HG03196 (cell line): ENCODE measurements around the gene PRPF4.
"Not testable (repeated sequence)": the region's sequence is repeated elsewhere in the genome, so short reads cannot be mapped to it uniquely, and the experiment has no call there.

Experiments used
- ATAC-seq: cut with Tn5 transposase; IDR thresholded peaks from one replicate; pipeline ENCODE4 v1.9.1; 2021; ENCODE audit not compliant: unreplicated experiment

PRPF4 gene

GRCh38 chr9:113275157-113276131 is at the start of gene PRPF4, which contains the start of gene CDC26:
Gene PRPF4, plus strand, starts transcription at chr9:113275658. Its CDS starts 86 bp downstream, at chr9:113275744.
Gene CDC26, minus strand, starts transcription at chr9:113275572. Its CDS starts 3,065 bp downstream, at chr9:113272507.
- ATAC-seq: peak; percentile 97

- no peak for ATAC-seq
Observed at GRCh38 chr9:113227436-113227835, 48.0 kb upstream of the PRPF4 start.

- ATAC-seq: no peak
Observed at GRCh38 chr9:113228130-113228665, 47.3 kb upstream of the PRPF4 start.

- ATAC-seq: no peak
Observed at GRCh38 chr9:113231701-113232100, 43.8 kb upstream of the PRPF4 start.

GRCh38 chr9:113235701-113236255 is 39.7 kb upstream of the PRPF4 start:
- ATAC-seq: not testable (repeated sequence)

GRCh38 chr9:113237026-113237425 is 38.4 kb upstream of the PRPF4 start:
- no peak for ATAC-seq

GRCh38 chr9:113238202-113238858 is 37.1 kb upstream of the PRPF4 start:
- ATAC-seq: no peak

GRCh38 chr9:113238859-113239232 is 36.6 kb upstream of the PRPF4 start:
- ATAC-seq: no peak

- ATAC-seq: no peak
Observed at GRCh38 chr9:113241161-113241560, 34.3 kb upstream of the PRPF4 start.

GRCh38 chr9:113244556-113244955 is 30.9 kb upstream of the PRPF4 start:
- no peak for ATAC-seq

- ATAC-seq: no peak
Observed at GRCh38 chr9:113245894-113246293, 29.6 kb upstream of the PRPF4 start.

GRCh38 chr9:113246928-113247327 is 28.5 kb upstream of the PRPF4 start:
- no peak for ATAC-seq

- no peak for ATAC-seq
Observed at GRCh38 chr9:113247640-113248039, 27.8 kb upstream of the PRPF4 start.

GRCh38 chr9:113249661-113250060 is 25.8 kb upstream of the PRPF4 start:
- ATAC-seq: not testable (repeated sequence)

GRCh38 chr9:113250807-113251206 is 24.7 kb upstream of the PRPF4 start:
- ATAC-seq: no peak

- no peak for ATAC-seq
Observed at GRCh38 chr9:113254991-113255390, 20.5 kb upstream of the PRPF4 start.

GRCh38 chr9:113255438-113255837 is 20.0 kb upstream of the PRPF4 start:
- ATAC-seq: no peak

- ATAC-seq: no peak
Observed at GRCh38 chr9:113257863-113258262, 17.6 kb upstream of the PRPF4 start.

- no peak for ATAC-seq
Observed at GRCh38 chr9:113258282-113258681, 17.2 kb upstream of the PRPF4 start.

- ATAC-seq: no peak
Observed at GRCh38 chr9:113261917-113262671, 13.4 kb upstream of the PRPF4 start.

GRCh38 chr9:113266174-113266573 is 9.3 kb upstream of the PRPF4 start:
- no peak for ATAC-seq
